ENCODE measurements around the gene MGAT3. TPM values are rescaled to one million over a fixed set of nuclear protein-coding genes. Genes with fewer than 3 reads are reported as not detected.

MGAT3 gene
- polyA plus RNA-seq, 1 donor from 2014 or later: 29.1 TPM

DNA sequence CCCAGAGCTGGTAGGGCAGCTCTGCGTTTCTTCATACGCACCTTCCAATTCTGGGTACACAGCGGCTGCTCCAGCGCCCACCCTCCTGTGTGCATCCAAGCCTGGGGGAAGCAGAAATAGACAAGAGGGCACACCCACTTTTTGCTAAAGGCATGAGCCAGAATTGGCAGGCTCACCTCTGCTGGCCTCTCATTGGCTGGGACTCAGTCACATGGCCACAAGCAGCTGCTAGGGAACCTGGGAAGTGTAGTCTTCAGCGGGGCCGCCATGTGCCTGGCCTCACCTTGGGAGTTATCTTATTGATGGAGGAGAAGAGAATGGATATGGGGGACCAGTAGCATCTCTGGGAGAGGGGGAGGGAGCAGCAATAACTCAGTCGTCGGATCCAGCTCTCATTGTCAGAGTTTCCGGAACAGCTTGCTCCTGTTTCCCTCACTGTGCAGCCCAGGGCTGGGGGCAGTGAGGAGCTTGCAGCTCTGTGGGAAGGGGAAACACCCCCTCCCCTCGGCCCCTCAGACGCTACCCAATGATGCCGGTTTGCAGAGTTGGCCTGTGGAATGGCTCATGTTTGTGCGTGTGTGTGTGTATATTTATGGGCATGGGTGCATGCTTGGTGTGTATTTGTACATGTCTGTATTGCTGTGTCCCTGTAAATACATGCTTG is 33.5 kb downstream of the MGAT3 start:
- no peak overlapping the region for H3K27ac ChIP-seq (ENCODE audit: low read length)
- no peak overlapping the region for H3K9ac ChIP-seq (ENCODE audit: low read length)
- peak; percentile 36 for TF ChIP-seq MXI1 (conservative IDR thresholded peaks at IDR 0.05; ENCODE audit: poor library complexity, severe bottlenecking)
- TF ChIP-seq, protein P1, sequence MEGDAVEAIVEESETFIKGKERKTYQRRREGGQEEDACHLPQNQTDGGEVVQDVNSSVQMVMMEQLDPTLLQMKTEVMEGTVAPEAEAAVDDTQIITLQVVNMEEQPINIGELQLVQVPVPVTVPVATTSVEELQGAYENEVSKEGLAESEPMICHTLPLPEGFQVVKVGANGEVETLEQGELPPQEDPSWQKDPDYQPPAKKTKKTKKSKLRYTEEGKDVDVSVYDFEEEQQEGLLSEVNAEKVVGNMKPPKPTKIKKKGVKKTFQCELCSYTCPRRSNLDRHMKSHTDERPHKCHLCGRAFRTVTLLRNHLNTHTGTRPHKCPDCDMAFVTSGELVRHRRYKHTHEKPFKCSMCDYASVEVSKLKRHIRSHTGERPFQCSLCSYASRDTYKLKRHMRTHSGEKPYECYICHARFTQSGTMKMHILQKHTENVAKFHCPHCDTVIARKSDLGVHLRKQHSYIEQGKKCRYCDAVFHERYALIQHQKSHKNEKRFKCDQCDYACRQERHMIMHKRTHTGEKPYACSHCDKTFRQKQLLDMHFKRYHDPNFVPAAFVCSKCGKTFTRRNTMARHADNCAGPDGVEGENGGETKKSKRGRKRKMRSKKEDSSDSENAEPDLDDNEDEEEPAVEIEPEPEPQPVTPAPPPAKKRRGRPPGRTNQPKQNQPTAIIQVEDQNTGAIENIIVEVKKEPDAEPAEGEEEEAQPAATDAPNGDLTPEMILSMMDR (IDR thresholded peaks at IDR 0.05; ENCODE audit: poor library complexity, severe bottlenecking): no peak
- H3K79me2 ChIP-seq (replicated peaks; ENCODE audit: insufficient read depth, low read length): no peaks in the 10 kb centered on the region
- H3K9me2 ChIP-seq (ENCODE audit: insufficient read depth, low read length): no peaks in the 10 kb centered on the region
- no peak overlapping the region for H2AFZ ChIP-seq (ENCODE audit: low read depth, low read length)
- H3K4me3 ChIP-seq (ENCODE audit: low read length): no peak overlapping the region
- H3K4me2 ChIP-seq (ENCODE audit: low read length): no peak overlapping the region
- no peaks in the 10 kb centered on the region for H3K27me3 ChIP-seq (ENCODE audit: insufficient read depth, low read depth, low read length)
- H3K9me3 ChIP-seq (ENCODE audit: low read length): no peaks in the 10 kb centered on the region
- H3F3A ChIP-seq (ENCODE audit: insufficient read depth, low read length, poor library complexity, severe bottlenecking): no peaks in the 10 kb centered on the region
- H3K36me3 ChIP-seq (ENCODE audit: insufficient read depth, low read length): no peaks in the 10 kb centered on the region
- no peaks in the 10 kb centered on the region for H4K20me1 ChIP-seq (ENCODE audit: insufficient read depth)

DNA sequence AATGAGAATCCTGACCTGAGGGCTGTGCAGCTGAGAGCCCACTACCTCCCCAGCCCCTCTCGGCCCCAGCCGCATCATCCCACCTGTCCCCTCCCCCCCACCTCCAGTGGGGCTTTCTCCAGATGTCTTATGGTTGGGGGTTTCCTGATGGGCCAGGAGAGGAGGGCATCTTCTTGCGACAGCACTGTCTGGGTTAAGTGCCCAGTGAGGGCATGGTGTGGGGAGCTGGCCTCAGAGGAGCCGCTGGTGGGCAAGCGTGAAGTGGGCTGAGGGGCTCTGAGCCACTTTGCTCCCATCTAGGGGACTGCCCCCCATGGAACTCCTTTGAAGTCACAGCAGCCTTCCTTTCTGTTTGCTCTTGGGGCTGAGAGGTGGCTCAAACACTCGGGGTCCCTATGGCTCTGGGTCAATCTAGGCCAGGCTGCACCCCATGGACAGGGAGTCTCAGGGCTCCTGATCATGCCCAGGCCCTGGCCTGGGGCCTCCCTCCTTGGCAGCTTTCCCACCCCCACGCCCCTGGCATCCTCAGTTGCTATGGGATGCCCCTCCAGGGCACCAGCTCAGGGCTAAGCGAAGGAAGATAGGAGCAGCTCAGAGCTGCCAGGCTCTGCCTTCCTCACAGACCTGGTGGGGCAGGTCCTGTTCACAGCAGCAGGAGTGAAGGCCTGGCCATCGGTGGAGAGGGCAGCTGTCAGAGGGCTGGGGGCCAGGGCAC is 34.3 kb downstream of the MGAT3 start:
- no peak for TF ChIP-seq RAD21 (conservative IDR thresholded peaks at IDR 0.05)
- TF ChIP-seq, protein P1 (IDR thresholded peaks at IDR 0.05; ENCODE audit: poor library complexity, severe bottlenecking): no peak
- TF ChIP-seq MXI1 (conservative IDR thresholded peaks at IDR 0.05; ENCODE audit: poor library complexity, severe bottlenecking): no peak
- TF ChIP-seq SMC3 (conservative IDR thresholded peaks at IDR 0.05; ENCODE audit: poor library complexity): no peak
- TF ChIP-seq TAF1 (IDR thresholded peaks at IDR 0.05; ENCODE audit: low read depth): no peak
- no peak for TF ChIP-seq POLR2AphosphoS5 (IDR thresholded peaks at IDR 0.05)
- TF ChIP-seq EP300 (conservative IDR thresholded peaks at IDR 0.05; ENCODE audit: poor library complexity, severe bottlenecking): no peak
- no peak for TF ChIP-seq EZH2 (IDR thresholded peaks at IDR 0.05; ENCODE audit: borderline replicate concordance, insufficient read depth, low read length, poor library complexity, severe bottlenecking)
- TF ChIP-seq, protein P2, sequence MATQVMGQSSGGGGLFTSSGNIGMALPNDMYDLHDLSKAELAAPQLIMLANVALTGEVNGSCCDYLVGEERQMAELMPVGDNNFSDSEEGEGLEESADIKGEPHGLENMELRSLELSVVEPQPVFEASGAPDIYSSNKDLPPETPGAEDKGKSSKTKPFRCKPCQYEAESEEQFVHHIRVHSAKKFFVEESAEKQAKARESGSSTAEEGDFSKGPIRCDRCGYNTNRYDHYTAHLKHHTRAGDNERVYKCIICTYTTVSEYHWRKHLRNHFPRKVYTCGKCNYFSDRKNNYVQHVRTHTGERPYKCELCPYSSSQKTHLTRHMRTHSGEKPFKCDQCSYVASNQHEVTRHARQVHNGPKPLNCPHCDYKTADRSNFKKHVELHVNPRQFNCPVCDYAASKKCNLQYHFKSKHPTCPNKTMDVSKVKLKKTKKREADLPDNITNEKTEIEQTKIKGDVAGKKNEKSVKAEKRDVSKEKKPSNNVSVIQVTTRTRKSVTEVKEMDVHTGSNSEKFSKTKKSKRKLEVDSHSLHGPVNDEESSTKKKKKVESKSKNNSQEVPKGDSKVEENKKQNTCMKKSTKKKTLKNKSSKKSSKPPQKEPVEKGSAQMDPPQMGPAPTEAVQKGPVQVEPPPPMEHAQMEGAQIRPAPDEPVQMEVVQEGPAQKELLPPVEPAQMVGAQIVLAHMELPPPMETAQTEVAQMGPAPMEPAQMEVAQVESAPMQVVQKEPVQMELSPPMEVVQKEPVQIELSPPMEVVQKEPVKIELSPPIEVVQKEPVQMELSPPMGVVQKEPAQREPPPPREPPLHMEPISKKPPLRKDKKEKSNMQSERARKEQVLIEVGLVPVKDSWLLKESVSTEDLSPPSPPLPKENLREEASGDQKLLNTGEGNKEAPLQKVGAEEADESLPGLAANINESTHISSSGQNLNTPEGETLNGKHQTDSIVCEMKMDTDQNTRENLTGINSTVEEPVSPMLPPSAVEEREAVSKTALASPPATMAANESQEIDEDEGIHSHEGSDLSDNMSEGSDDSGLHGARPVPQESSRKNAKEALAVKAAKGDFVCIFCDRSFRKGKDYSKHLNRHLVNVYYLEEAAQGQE (IDR thresholded peaks at IDR 0.05; ENCODE audit: borderline replicate concordance): no peak
- Histone ChIP-seq H3K27ac (ENCODE audit: low read length) (no peak overlapping the region), H3K9me2 (ENCODE audit: insufficient read depth, low read length) (no peaks in the 10 kb centered on the region), H3K36me3 (ENCODE audit: insufficient read depth, low read length) (no peaks in the 10 kb centered on the region), H3F3A (ENCODE audit: insufficient read depth, low read length, poor library complexity, severe bottlenecking) (no peaks in the 10 kb centered on the region), H3K9me3 (ENCODE audit: low read length) (no peaks in the 10 kb centered on the region), H3K79me2 (replicated peaks; ENCODE audit: insufficient read depth, low read length) (no peaks in the 10 kb centered on the region), H3K9ac (ENCODE audit: low read length) (no peak overlapping the region), H3K4me3 (ENCODE audit: low read length) (no peak overlapping the region), H3K4me2 (ENCODE audit: low read length) (no peak overlapping the region), H2AFZ (ENCODE audit: low read depth, low read length) (no peak overlapping the region), H3K27me3 (ENCODE audit: insufficient read depth, low read depth, low read length) (no peaks in the 10 kb centered on the region), H4K20me1 (ENCODE audit: insufficient read depth) (no peaks in the 10 kb centered on the region)

All from neural cell (in vitro differentiated cells).